CD4-positive, alpha-beta memory T cell (primary cell): Measurements from ENCODE around the gene PLA2G4D. TPM values are rescaled to one million over a fixed set of nuclear protein-coding genes. Genes with fewer than 3 reads are reported as not detected.
A peak's percentile ranks its signal among the peaks of the same experiment; 100 is the strongest.

Experiments
- CTCF ChIA-PET: fragments of 350-600 bp; sonication (Branson Sonifier 250); formaldehyde crosslinking; loops from one replicate; lab custom pipeline; 2021; ENCODE audit warnings: inconsistent platforms; ENCODE audit not compliant: partially characterized antibody; lab: Charles Lee
- POLR2A ChIA-PET: fragments of 350-600 bp; sonication (Branson Sonifier 250); formaldehyde crosslinking; loops from one replicate; lab custom pipeline; 2021; ENCODE audit not compliant: partially characterized antibody; lab: Charles Lee
- DNase-seq, 5 donors: peaks; one replicate each; pipeline versions ENCODE4 v3.0.0 to v3.0.0-alpha.2; 2020 to 2022; ENCODE audit warnings: mixed read lengths in 1 of 5
- H3K27ac ChIP-seq: one replicate; pipeline ENCODE4 v1.7.0; 2013; ENCODE audit warnings: low read depth, low read length
- H3K27me3 ChIP-seq: 2 replicates; pipeline ENCODE4 v1.7.0; 2013; ENCODE audit warnings: mild to moderate bottlenecking, low read length, moderate library complexity; ENCODE audit not compliant: insufficient read depth
- H3K36me3 ChIP-seq: 2 replicates; pipeline ENCODE4 v1.7.0; 2013; ENCODE audit warnings: mild to moderate bottlenecking, low read length, moderate library complexity; ENCODE audit not compliant: insufficient read depth
- H3K4me1 ChIP-seq: 2 replicates; pipeline ENCODE4 v1.7.0; 2013; ENCODE audit warnings: mild to moderate bottlenecking, low read length, moderate library complexity; ENCODE audit not compliant: insufficient read depth
- H3K4me3 ChIP-seq, 2 donors: one replicate each; pipeline ENCODE4 v1.7.0; 2013; ENCODE audit warnings: low read length in 2 of 2, mild to moderate bottlenecking in 1 of 2
- H3K9me3 ChIP-seq, 2 donors: one replicate each; pipeline ENCODE4 v1.7.0; 2013; ENCODE audit warnings: low read length in 2 of 2, control low read depth in 1 of 2; ENCODE audit not compliant: control insufficient read depth in 1 of 2
- H3K27ac Mint-ChIP-seq, 7 donors: one replicate each; pipeline ENCODE4 v1.8.0; 2020 to 2021; ENCODE audit warnings: mixed read lengths in 7 of 7, mild to moderate bottlenecking in 6 of 7, inconsistent platforms in 3 of 7, moderate library complexity in 3 of 7
- H3K27me3 Mint-ChIP-seq, 2 donors: one replicate each; pipeline ENCODE4 v1.8.0; 2020 to 2021; ENCODE audit warnings: mixed read lengths in 2 of 2
- H3K36me3 Mint-ChIP-seq, 2 donors: one replicate each; pipeline ENCODE4 v1.8.0; 2020 to 2021; ENCODE audit warnings: mixed read lengths in 2 of 2, inconsistent platforms in 1 of 2, mild to moderate bottlenecking in 1 of 2
- H3K4me1 Mint-ChIP-seq, 4 donors: one replicate each; pipeline ENCODE4 v1.8.0; 2020 to 2021; ENCODE audit warnings: mixed read lengths in 4 of 4, mild to moderate bottlenecking in 1 of 4
- H3K4me3 Mint-ChIP-seq, 8 donors: one replicate each; pipeline ENCODE4 v1.8.0; 2020 to 2021; ENCODE audit warnings: mixed read lengths in 8 of 8, mild to moderate bottlenecking in 7 of 8, moderate library complexity in 6 of 8, inconsistent platforms in 3 of 8
- H3K9me3 Mint-ChIP-seq, 8 donors: one replicate each; pipeline ENCODE4 v1.8.0; 2020 to 2021; ENCODE audit warnings: mixed read lengths in 8 of 8, mild to moderate bottlenecking in 5 of 8, inconsistent platforms in 3 of 8, moderate library complexity in 1 of 8
- intact Hi-C: fragments of 100-400 bp; cut with micrococcal nuclease; formaldehyde crosslinking; loops from one replicate; pipeline ENCODE4 v1.15.1; 2023
- polyA plus RNA-seq, 2 donors: library from polyadenylated mRNA; unstranded; fragments of 300-500 nt; fragmentation: Illumina TruSeq; gene quantifications; one replicate each; pipeline ENCODE4 v1.2.3, GENCODE V29; 2021
- total RNA-seq, 2 experiments: library from RNA; stranded (reverse); gene quantifications; one replicate each; pipeline ENCODE4 v1.2.3, GENCODE V29; 2021

The PLA2G4D gene
- total and polyA plus RNA-seq, 4 experiments from 2014 or later: not detected

GRCh38 chr15:42069025-42069424, 25.3 kb downstream of the PLA2G4D start:
- Histone ChIP-seq H3K27me3 (no peaks in the 10 kb centered on the region), H3K4me3 (no peak overlapping the region), H3K36me3 (no peaks in the 10 kb centered on the region), H3K27ac (no peak overlapping the region), H3K4me1 (no peaks in the 10 kb centered on the region), H3K9me3 (no peaks in the 10 kb centered on the region)
- H3K27ac Mint-ChIP-seq: no peak overlapping the region
- ChIA-PET CTCF (interaction anchor here (2.4 kb wide), 1 partner anchor 14 kb away, joined by 7 read pairs; no protein-coding TSS in a partner anchor), POLR2A (no interaction called here)
- H3K4me3 Mint-ChIP-seq: no peak overlapping the region
- peaks cover 0 to 3% (median 0%) of the 10 kb centered on the region in 4 donors for H3K4me1 Mint-ChIP-seq
- no peak for DNase-seq
- peaks cover 8 to 18% of the 10 kb centered on the region in 2 donors for H3K27me3 Mint-ChIP-seq
- peaks cover 2 to 16% (median 10%) of the 10 kb centered on the region in 8 donors for H3K9me3 Mint-ChIP-seq
- H3K36me3 Mint-ChIP-seq: peaks cover 0 to 5% of the 10 kb centered on the region in 2 donors
- intact Hi-C loops: no loop called here

GRCh38 chr15:42068601-42069000, 25.8 kb downstream of the PLA2G4D start:
- no peak for DNase-seq
- Histone ChIP-seq H3K36me3 (no peaks in the 10 kb centered on the region), H3K4me3 (no peak overlapping the region), H3K9me3 (no peaks in the 10 kb centered on the region), H3K27ac (no peak overlapping the region), H3K27me3 (no peaks in the 10 kb centered on the region), H3K4me1 (no peaks in the 10 kb centered on the region)
- H3K9me3 Mint-ChIP-seq: peaks cover 2 to 16% (median 10%) of the 10 kb centered on the region in 8 donors
- ChIA-PET CTCF (interaction anchor here (2.4 kb wide), 1 partner anchor 15 kb away, joined by 7 read pairs; no protein-coding TSS in a partner anchor), POLR2A (no interaction called here)
- H3K27me3 Mint-ChIP-seq: peaks cover 8 to 18% of the 10 kb centered on the region in 2 donors
- H3K27ac Mint-ChIP-seq: no peak overlapping the region
- H3K36me3 Mint-ChIP-seq: peaks cover 0 to 5% of the 10 kb centered on the region in 2 donors
- peaks cover 0 to 3% (median 0%) of the 10 kb centered on the region in 4 donors for H3K4me1 Mint-ChIP-seq
- H3K4me3 Mint-ChIP-seq: no peak overlapping the region
- intact Hi-C loops: no loop called here

GRCh38 chr15:42066764-42067415, 27.5 kb downstream of the PLA2G4D start:
- CTCF ChIA-PET: interaction anchor here (0.6 kb wide), 1 partner anchor 728 kb away, joined by 3 read pairs; no protein-coding TSS in a partner anchor

GRCh38 chr15:42065468-42065867, 28.9 kb downstream of the PLA2G4D start:
- Mint-ChIP-seq H3K36me3 (peaks cover 0 to 5% of the 10 kb centered on the region in 2 donors), H3K9me3 (peaks cover 2 to 16% (median 10%) of the 10 kb centered on the region in 8 donors), H3K27ac (no peak overlapping the region), H3K4me1 (peaks cover 0 to 3% (median 0%) of the 10 kb centered on the region in 4 donors), H3K4me3 (no peak overlapping the region), H3K27me3 (peaks cover 6 to 20% of the 10 kb centered on the region in 2 donors)
- CTCF ChIA-PET: interaction anchor here (1.2 kb wide), 1 partner anchor 18 kb away, joined by 8 read pairs; no protein-coding TSS in a partner anchor
- Histone ChIP-seq H3K4me1 (no peaks in the 10 kb centered on the region), H3K27ac (no peak overlapping the region), H3K9me3 (no peaks in the 10 kb centered on the region), H3K36me3 (no peaks in the 10 kb centered on the region), H3K4me3 (no peak overlapping the region), H3K27me3 (no peaks in the 10 kb centered on the region)
- POLR2A ChIA-PET: no interaction called here
- no peak for DNase-seq
- intact Hi-C loops: no loop called here

More at GRCh38 chr15:42066764-42067415, 27.5 kb downstream of the PLA2G4D start:
- intact Hi-C loops: no loop called here
- Mint-ChIP-seq H3K4me1 (peaks cover 0 to 3% (median 0%) of the 10 kb centered on the region in 4 donors), H3K27me3 (peaks cover 8 to 20% of the 10 kb centered on the region in 2 donors), H3K27ac (no peak overlapping the region), H3K9me3 (peaks cover 2 to 16% (median 10%) of the 10 kb centered on the region in 8 donors), H3K4me3 (no peak overlapping the region), H3K36me3 (peaks cover 0 to 5% of the 10 kb centered on the region in 2 donors)
- Histone ChIP-seq H3K36me3 (no peaks in the 10 kb centered on the region), H3K4me1 (no peaks in the 10 kb centered on the region), H3K9me3 (no peaks in the 10 kb centered on the region), H3K4me3 (no peak overlapping the region), H3K27me3 (no peaks in the 10 kb centered on the region), H3K27ac (no peak overlapping the region)
- POLR2A ChIA-PET: no interaction called here
- no peak for DNase-seq

- intact Hi-C loops: no loop called here
- no peaks in the 10 kb centered on the region for H3K36me3 ChIP-seq
- CTCF ChIA-PET: interaction anchor here (0.6 to 1.2 kb wide), 2 partner anchors 19 to 73 kb away, joined by 3 to 8 read pairs; no protein-coding TSS in a partner anchor
- H3K27me3 Mint-ChIP-seq: peaks cover 6 to 20% of the 10 kb centered on the region in 2 donors
- peaks cover 2% of the 10 kb centered on the region for H3K4me1 ChIP-seq
- no peaks in the 10 kb centered on the region for H3K27me3 ChIP-seq
- no peak overlapping the region for H3K27ac ChIP-seq
- H3K27ac Mint-ChIP-seq: no peak overlapping the region
- H3K4me1 Mint-ChIP-seq: peaks cover 0 to 4% (median 3%) of the 10 kb centered on the region in 4 donors
- DNase-seq: no peak
- H3K4me3 Mint-ChIP-seq: no peak overlapping the region
- POLR2A ChIA-PET: no interaction called here
- H3K9me3 ChIP-seq: no peaks in the 10 kb centered on the region
- peaks cover 0 to 5% of the 10 kb centered on the region in 2 donors for H3K36me3 Mint-ChIP-seq
- peaks cover 2 to 16% (median 10%) of the 10 kb centered on the region in 8 donors for H3K9me3 Mint-ChIP-seq
- no peak overlapping the region for H3K4me3 ChIP-seq
Observed at GRCh38 chr15:42065033-42065432, 29.3 kb downstream of the PLA2G4D start.

- H3K4me3 ChIP-seq: no peak overlapping the region
- H3K27me3 ChIP-seq: no peaks in the 10 kb centered on the region
- no peak for DNase-seq
- peaks cover 0 to 11% (median 4%) of the 10 kb centered on the region in 4 donors for H3K4me1 Mint-ChIP-seq
- ChIA-PET POLR2A (no interaction called here), CTCF (interaction anchor here (1.6 to 1.7 kb wide), 2 partner anchors 19 to 74 kb away, joined by 8 to 10 read pairs; no protein-coding TSS in a partner anchor)
- no peak overlapping the region for H3K27ac ChIP-seq
- intact Hi-C loops: no loop called here
- H3K36me3 Mint-ChIP-seq: peaks cover 0 to 5% of the 10 kb centered on the region in 2 donors
- peak overlapping the region in 1 of 7 donors; percentile 37 for H3K27ac Mint-ChIP-seq
- peaks cover 6% of the 10 kb centered on the region for H3K4me1 ChIP-seq
- H3K4me3 Mint-ChIP-seq: no peak overlapping the region
- H3K9me3 Mint-ChIP-seq: peaks cover 2 to 16% (median 10%) of the 10 kb centered on the region in 8 donors
- no peaks in the 10 kb centered on the region for H3K9me3 ChIP-seq
- no peaks in the 10 kb centered on the region for H3K36me3 ChIP-seq
- peaks cover 5 to 19% of the 10 kb centered on the region in 2 donors for H3K27me3 Mint-ChIP-seq
Observed at GRCh38 chr15:42064271-42064670, 30.1 kb downstream of the PLA2G4D start.

- H3K36me3 ChIP-seq: no peaks in the 10 kb centered on the region
- no peak overlapping the region for H3K4me3 ChIP-seq
- intact Hi-C loops: no loop called here
- Mint-ChIP-seq H3K36me3 (peaks cover 0 to 5% of the 10 kb centered on the region in 2 donors), H3K9me3 (peaks cover 2 to 16% (median 10%) of the 10 kb centered on the region in 8 donors), H3K4me1 (peaks cover 0 to 11% (median 4%) of the 10 kb centered on the region in 4 donors), H3K27me3 (peaks cover 4 to 16% of the 10 kb centered on the region in 2 donors), H3K27ac (no peak overlapping the region), H3K4me3 (no peak overlapping the region)
- ChIA-PET CTCF (interaction anchor here (1.1 to 2.9 kb wide), 5 partner anchors 10 to 73 kb away, joined by 3 to 14 read pairs (median 8); no protein-coding TSS in a partner anchor), POLR2A (no interaction called here)
- H3K9me3 ChIP-seq: no peaks in the 10 kb centered on the region
- H3K27ac ChIP-seq: no peak overlapping the region
- H3K4me1 ChIP-seq: peaks cover 6% of the 10 kb centered on the region
- H3K27me3 ChIP-seq: no peaks in the 10 kb centered on the region
- no peak for DNase-seq
Observed at GRCh38 chr15:42063122-42063848, 31.1 kb downstream of the PLA2G4D start.
